A549 (cell line): ENCODE results near the gene MB21D2. TPM values are rescaled to one million over a fixed set of nuclear protein-coding genes. Genes with fewer than 3 reads are reported as not detected.

Experiments used
- ATAC-seq, 2 experiments: fragments of 200-7000 bp in 1 of 2; fragments of >200 bp in 1 of 2; cut with Nextera tagmentation in 1 of 2; cut with Tn5 transposase in 1 of 2; 3 replicates each; pipeline versions ENCODE4 v1.8.0 to v1.9.1; 2018 to 2020; ENCODE audit warnings: mild to moderate bottlenecking in 1 of 2, moderate library complexity in 1 of 2
- CTCF ChIA-PET: fragments of 300-600 bp; sonication (Branson Sonifier 250); formaldehyde crosslinking; extraction: SDS; loops from one replicate; lab custom pipeline; 2021; ENCODE audit warnings: antibody characterized with exemption, inconsistent platforms; lab: Yijun Ruan, JAX
- POLR2A ChIA-PET: fragments of 350-600 bp; formaldehyde crosslinking; extraction: SDS; loops from one replicate; lab custom pipeline; 2021; ENCODE audit warnings: antibody characterized with exemption, inconsistent platforms; lab: Yijun Ruan, JAX
- DNase-seq, 2 experiments: peaks; one replicate each; pipeline versions ENCODE4 v3.0.0 to v3.0.0-alpha.2; 2011 to 2016; ENCODE audit warnings: low read depth in 1 of 2, low spot score in 1 of 2
- FAIRE-seq: peaks from 2 replicates; lab custom pipeline; 2011; peaks lifted over from hg19 to GRCh38; lab: Jason Lieb, UNC
- H3K27ac ChIP-seq, 2 experiments: fragments of >200 bp; sonication (Bioruptor Twin); formaldehyde crosslinking; 3 replicates each; pipeline ENCODE4 v1.5.1; 2016 to 2017
- H3K4me1 ChIP-seq: fragments of >200 bp; sonication (Bioruptor Twin); formaldehyde crosslinking; 3 replicates; pipeline ENCODE4 v1.6.1; 2016
- H3K4me2 ChIP-seq: fragments of >200 bp; sonication (Bioruptor Twin); formaldehyde crosslinking; 3 replicates; pipeline ENCODE4 v1.6.1; 2016
- H3K4me3 ChIP-seq: fragments of >200 bp; sonication (Bioruptor Twin); formaldehyde crosslinking; 3 replicates; pipeline ENCODE4 v1.5.1; 2016
- H3K9me3 ChIP-seq: fragments of >200 bp; sonication (Bioruptor Twin); formaldehyde crosslinking; 3 replicates; pipeline ENCODE4 v1.6.1; 2016
- EHF ChIP-seq: fragments of 250-450 bp; sonication (Bioruptor Pico); IDR thresholded peaks from 2 replicates; pipeline ENCODE4 v1.5.0; 2020; ENCODE audit warnings: mild to moderate bottlenecking
- EHMT2 ChIP-seq: fragments of 200-600 bp; sonication (generic); IDR thresholded peaks from 2 replicates; pipeline ENCODE4 v1.6.1; 2016; ENCODE audit warnings: antibody characterized with exemption, low read depth, mild to moderate bottlenecking, moderate library complexity
- ESRRA ChIP-seq: fragments of 150-350 bp; IDR thresholded peaks from 2 replicates; pipeline ENCODE4 v1.6.1; 2014; ENCODE audit warnings: mild to moderate bottlenecking, low read length, borderline replicate concordance
- FOSB ChIP-seq: fragments of 250-450 bp; sonication (Bioruptor Pico); IDR thresholded peaks from 2 replicates; pipeline ENCODE4 v1.5.0; 2020; ENCODE audit warnings: mild to moderate bottlenecking, moderate library complexity
- HOXA7 ChIP-seq: fragments of 250-450 bp; sonication (Bioruptor Pico); IDR thresholded peaks from 2 replicates; pipeline ENCODE4 v1.5.0; 2020; ENCODE audit warnings: mild to moderate bottlenecking, moderate library complexity
- HOXB5 ChIP-seq: fragments of 250-450 bp; sonication (Bioruptor Pico); IDR thresholded peaks from 2 replicates; pipeline ENCODE4 v1.5.0; 2020; ENCODE audit warnings: mild to moderate bottlenecking, moderate library complexity
- KDM1A ChIP-seq: fragments of 200-600 bp; sonication (generic); IDR thresholded peaks from 2 replicates; pipeline ENCODE4 v1.6.1; 2016; ENCODE audit warnings: low read depth, mild to moderate bottlenecking
- MAFK ChIP-seq: fragments of 450-650 bp; IDR thresholded peaks from 2 replicates; pipeline ENCODE4 v1.6.1; 2014; ENCODE audit not compliant: partially characterized antibody
- MYC ChIP-seq: IDR thresholded peaks from 2 replicates; pipeline ENCODE4 v1.6.1; 2012; ENCODE audit warnings: mild to moderate bottlenecking, inconsistent platforms, low read length, improper control_type of control experiment, borderline replicate concordance
- NPAS2 ChIP-seq: fragments of 250-450 bp; sonication (Bioruptor Pico); IDR thresholded peaks from 2 replicates; pipeline ENCODE4 v1.8.0; 2022; ENCODE audit warnings: mild to moderate bottlenecking, moderate library complexity, borderline replicate concordance
- NR3C1 ChIP-seq: fragments of >200 bp; sonication (Bioruptor Twin); formaldehyde crosslinking; IDR thresholded peaks from 3 replicates; pipeline ENCODE4 v1.6.1; 2017
- PHF8 ChIP-seq: fragments of 200-600 bp; sonication (generic); IDR thresholded peaks from 2 replicates; pipeline ENCODE4 v1.6.1; 2016; ENCODE audit warnings: low read depth, mild to moderate bottlenecking, antibody characterized with exemption, moderate library complexity, borderline replicate concordance
- POLR2A ChIP-seq: IDR thresholded peaks from 2 replicates; pipeline ENCODE4 v1.6.1; 2012; ENCODE audit warnings: mild to moderate bottlenecking, low read length
- RARB ChIP-seq: fragments of 250-450 bp; sonication (Bioruptor Pico); IDR thresholded peaks from 2 replicates; pipeline ENCODE4 v1.8.0; 2021; ENCODE audit warnings: mild to moderate bottlenecking, moderate library complexity
- TP53 ChIP-seq: fragments of 250-450 bp; sonication (Bioruptor Pico); IDR thresholded peaks from 2 replicates; pipeline ENCODE4 v1.5.0; 2021; ENCODE audit warnings: mild to moderate bottlenecking, moderate library complexity
- ZFP36 ChIP-seq: fragments of 450-650 bp; IDR thresholded peaks from 2 replicates; pipeline ENCODE4 v1.6.1; 2014; ENCODE audit warnings: borderline replicate concordance; ENCODE audit not compliant: partially characterized antibody
- ZSCAN20 ChIP-seq: fragments of 250-450 bp; sonication (Bioruptor Pico); IDR thresholded peaks from 2 replicates; pipeline ENCODE4 v1.8.0; 2022; ENCODE audit warnings: mild to moderate bottlenecking, moderate library complexity
- WGBS: methylation state at CpG from one replicate; pipeline ENCODE4 v1.1.6; 2017; ENCODE audit errors: missing lambda C conversion rate; 5-methylcytosine and 5-hydroxymethylcytosine counted together
- polyA plus RNA-seq, 4 experiments: library from polyadenylated mRNA; depleted of rRNA in 3 of 4; stranded (reverse); fragments of >200 nt; fragmentation: RNase III in 1 of 4; extraction: RNeasy Plus Mini Kit Qiagen cat#74134 plus additional on column Dnase treatment in 1 of 4; gene quantifications; 2 replicates in 3 of 4; 3 replicates in 1 of 4; pipeline ENCODE4 v1.2.3, GENCODE V29; 2011 to 2017
- TF ChIP-seq, protein P1 (sequence below): IDR thresholded peaks from 2 replicates; pipeline ENCODE4 v1.6.1; 2012
- TF ChIP-seq, protein P2 (sequence below): fragments of >200 bp; sonication (Bioruptor Twin); formaldehyde crosslinking; IDR thresholded peaks from 3 replicates; pipeline ENCODE4 v1.5.1; 2016
- TF ChIP-seq, protein P3 (sequence below): fragments of 200-600 bp; sonication (generic); IDR thresholded peaks from 2 replicates; pipeline ENCODE4 v1.6.1; 2016; ENCODE audit warnings: antibody characterized with exemption, mild to moderate bottlenecking, moderate library complexity

MB21D2 gene
- polyA plus RNA-seq, 2 of the 4 experiments (the other 2 are of a cell fraction): 4.8 to 7.5 TPM

DNA sequence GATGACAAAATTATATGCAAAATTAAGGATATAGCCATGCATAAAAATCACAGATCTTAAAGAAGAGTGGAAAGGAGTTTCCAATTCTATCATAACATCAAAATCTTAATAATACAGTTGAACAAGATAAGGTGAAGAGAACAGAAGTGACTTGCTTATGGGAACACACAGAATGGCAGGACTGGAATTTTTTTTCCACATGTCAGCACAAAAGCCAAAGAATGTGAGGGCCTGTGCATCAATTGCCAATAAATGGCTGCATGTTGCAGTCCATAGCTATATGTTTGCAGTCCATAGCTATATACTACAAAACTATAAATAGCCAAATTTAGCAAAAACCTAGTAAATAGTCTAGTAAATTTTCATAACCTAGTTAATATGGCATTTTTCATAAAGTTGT, 10.4 kb upstream of the MB21D2 start:
- ATAC-seq: no peak
- H3K4me2 ChIP-seq: peak overlapping the region; percentile 63; the same call in 2 of the 3 replicates
- TF ChIP-seq MYC: no peak
- peak; percentile 58 for TF ChIP-seq MAFK
- no peak for TF ChIP-seq HOXB5 (CRISPR knock-in tag)
- no peak for DNase-seq
- H3K27ac ChIP-seq: peak overlapping the region in 1 of 2 experiments; percentile 41; a peak in 2 of 6 replicates
- peaks cover 44% of the 10 kb centered on the region for H3K4me1 ChIP-seq
- no peak for FAIRE-seq
- H3K4me3 ChIP-seq: no peak overlapping the region
- H3K9me3 ChIP-seq: no peaks in the 10 kb centered on the region
- ChIA-PET CTCF (no interaction called here), POLR2A (interaction anchor here (1.5 kb wide), 1 partner anchor 11 kb away, joined by 6 read pairs; the partner anchor contains the start of gene MB21D2)

DNA sequence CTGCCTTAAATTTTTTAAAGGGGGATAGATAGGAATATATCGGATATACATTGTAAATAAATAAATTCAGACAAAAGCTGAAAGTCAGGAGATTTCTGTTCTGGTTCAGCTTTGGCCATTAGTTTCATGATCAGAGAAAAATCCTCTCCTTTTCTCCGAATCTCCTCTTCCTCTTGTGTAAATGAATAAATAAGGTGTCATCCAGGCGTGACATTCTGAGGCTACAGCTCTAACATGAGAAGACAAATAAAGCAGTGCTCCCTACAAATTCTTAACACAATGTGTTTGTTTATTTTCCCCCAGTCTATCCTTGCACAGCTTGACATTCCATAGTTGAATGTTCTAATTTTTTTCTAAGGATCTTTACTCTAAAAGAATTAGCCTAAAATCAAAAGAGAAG, 9.4 kb upstream of the MB21D2 start:
- TF ChIP-seq, protein P1, sequence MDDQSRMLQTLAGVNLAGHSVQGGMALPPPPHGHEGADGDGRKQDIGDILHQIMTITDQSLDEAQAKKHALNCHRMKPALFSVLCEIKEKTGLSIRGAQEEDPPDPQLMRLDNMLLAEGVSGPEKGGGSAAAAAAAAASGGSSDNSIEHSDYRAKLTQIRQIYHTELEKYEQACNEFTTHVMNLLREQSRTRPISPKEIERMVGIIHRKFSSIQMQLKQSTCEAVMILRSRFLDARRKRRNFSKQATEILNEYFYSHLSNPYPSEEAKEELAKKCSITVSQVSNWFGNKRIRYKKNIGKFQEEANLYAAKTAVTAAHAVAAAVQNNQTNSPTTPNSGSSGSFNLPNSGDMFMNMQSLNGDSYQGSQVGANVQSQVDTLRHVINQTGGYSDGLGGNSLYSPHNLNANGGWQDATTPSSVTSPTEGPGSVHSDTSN: no peak
- TF ChIP-seq FOSB (CRISPR knock-in tag) (no peak), EHF (CRISPR knock-in tag) (no peak), POLR2A (no peak), NPAS2 (CRISPR knock-in tag) (no peak), PHF8 (no peak), ESRRA (no peak), HOXA7 (CRISPR knock-in tag) (no peak), RARB (CRISPR knock-in tag) (no peak), EHMT2 (no peak), MAFK (no peak), KDM1A (no peak), ZFP36 (no peak), NR3C1 (no peak), ZSCAN20 (CRISPR knock-in tag) (no peak), TP53 (CRISPR knock-in tag) (no peak)
- TF ChIP-seq, protein P2, sequence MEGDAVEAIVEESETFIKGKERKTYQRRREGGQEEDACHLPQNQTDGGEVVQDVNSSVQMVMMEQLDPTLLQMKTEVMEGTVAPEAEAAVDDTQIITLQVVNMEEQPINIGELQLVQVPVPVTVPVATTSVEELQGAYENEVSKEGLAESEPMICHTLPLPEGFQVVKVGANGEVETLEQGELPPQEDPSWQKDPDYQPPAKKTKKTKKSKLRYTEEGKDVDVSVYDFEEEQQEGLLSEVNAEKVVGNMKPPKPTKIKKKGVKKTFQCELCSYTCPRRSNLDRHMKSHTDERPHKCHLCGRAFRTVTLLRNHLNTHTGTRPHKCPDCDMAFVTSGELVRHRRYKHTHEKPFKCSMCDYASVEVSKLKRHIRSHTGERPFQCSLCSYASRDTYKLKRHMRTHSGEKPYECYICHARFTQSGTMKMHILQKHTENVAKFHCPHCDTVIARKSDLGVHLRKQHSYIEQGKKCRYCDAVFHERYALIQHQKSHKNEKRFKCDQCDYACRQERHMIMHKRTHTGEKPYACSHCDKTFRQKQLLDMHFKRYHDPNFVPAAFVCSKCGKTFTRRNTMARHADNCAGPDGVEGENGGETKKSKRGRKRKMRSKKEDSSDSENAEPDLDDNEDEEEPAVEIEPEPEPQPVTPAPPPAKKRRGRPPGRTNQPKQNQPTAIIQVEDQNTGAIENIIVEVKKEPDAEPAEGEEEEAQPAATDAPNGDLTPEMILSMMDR: no peak
- TF ChIP-seq, protein P3, sequence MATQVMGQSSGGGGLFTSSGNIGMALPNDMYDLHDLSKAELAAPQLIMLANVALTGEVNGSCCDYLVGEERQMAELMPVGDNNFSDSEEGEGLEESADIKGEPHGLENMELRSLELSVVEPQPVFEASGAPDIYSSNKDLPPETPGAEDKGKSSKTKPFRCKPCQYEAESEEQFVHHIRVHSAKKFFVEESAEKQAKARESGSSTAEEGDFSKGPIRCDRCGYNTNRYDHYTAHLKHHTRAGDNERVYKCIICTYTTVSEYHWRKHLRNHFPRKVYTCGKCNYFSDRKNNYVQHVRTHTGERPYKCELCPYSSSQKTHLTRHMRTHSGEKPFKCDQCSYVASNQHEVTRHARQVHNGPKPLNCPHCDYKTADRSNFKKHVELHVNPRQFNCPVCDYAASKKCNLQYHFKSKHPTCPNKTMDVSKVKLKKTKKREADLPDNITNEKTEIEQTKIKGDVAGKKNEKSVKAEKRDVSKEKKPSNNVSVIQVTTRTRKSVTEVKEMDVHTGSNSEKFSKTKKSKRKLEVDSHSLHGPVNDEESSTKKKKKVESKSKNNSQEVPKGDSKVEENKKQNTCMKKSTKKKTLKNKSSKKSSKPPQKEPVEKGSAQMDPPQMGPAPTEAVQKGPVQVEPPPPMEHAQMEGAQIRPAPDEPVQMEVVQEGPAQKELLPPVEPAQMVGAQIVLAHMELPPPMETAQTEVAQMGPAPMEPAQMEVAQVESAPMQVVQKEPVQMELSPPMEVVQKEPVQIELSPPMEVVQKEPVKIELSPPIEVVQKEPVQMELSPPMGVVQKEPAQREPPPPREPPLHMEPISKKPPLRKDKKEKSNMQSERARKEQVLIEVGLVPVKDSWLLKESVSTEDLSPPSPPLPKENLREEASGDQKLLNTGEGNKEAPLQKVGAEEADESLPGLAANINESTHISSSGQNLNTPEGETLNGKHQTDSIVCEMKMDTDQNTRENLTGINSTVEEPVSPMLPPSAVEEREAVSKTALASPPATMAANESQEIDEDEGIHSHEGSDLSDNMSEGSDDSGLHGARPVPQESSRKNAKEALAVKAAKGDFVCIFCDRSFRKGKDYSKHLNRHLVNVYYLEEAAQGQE: no peak
- Histone ChIP-seq H3K4me3 (no peak overlapping the region), H3K4me2 (peak overlapping the region; percentile 54), H3K27ac (peak overlapping the region; percentile 41 to 54; a peak in 5 of 6 replicates), H3K9me3 (no peaks in the 10 kb centered on the region), H3K4me1 (peaks cover 52% of the 10 kb centered on the region)
- WGBS: 17% methylated on average over 3 of the region's 3 CpGs
- CTCF ChIA-PET: no interaction called here
- POLR2A ChIA-PET: no interaction called here
- FAIRE-seq (no peak), DNase-seq (peak in 1 of 2 experiments; percentile 23), ATAC-seq (peak in 1 of 2 experiments; percentile 48; a peak in 2 of 6 replicates)
